HEK293 (cell line): ENCODE data around the gene KRT73.

Source experiments
- CTCF ChIA-PET: fragments of 350-600 bp; formaldehyde crosslinking; extraction: SDS; loops from one replicate; lab custom pipeline; 2021; ENCODE audit warnings: antibody characterized with exemption; lab: Yijun Ruan, JAX
- POLR2A ChIA-PET: fragments of 300-600 bp; formaldehyde crosslinking; extraction: SDS; loops from one replicate; lab custom pipeline; 2020; ENCODE audit warnings: antibody characterized with exemption, inconsistent platforms; lab: Yijun Ruan, JAX
- H3K27ac ChIP-seq: fragments of 200-500 bp; sonication (Bioruptor generic); 2 replicates; pipeline ENCODE4 v1.5.1; 2014; ENCODE audit warnings: low read depth, low read length, control low read depth, inconsistent platforms; ENCODE audit errors: extremely low read depth
- H3K36me3 ChIP-seq, 2 experiments: fragments of 200-500 bp in 1 of 2; sonication (Bioruptor generic) in 1 of 2; 1 replicate in 1 of 2; 2 replicates in 1 of 2; pipeline ENCODE4 v1.5.1; 2014 to 2017; ENCODE audit warnings: inconsistent platforms in 2 of 2, low read length in 2 of 2; ENCODE audit not compliant: control insufficient read depth in 2 of 2, insufficient read depth in 1 of 2
- H3K4me1 ChIP-seq: fragments of 200-500 bp; sonication (Bioruptor generic); 2 replicates; pipeline ENCODE4 v1.5.1; 2014; ENCODE audit warnings: mild to moderate bottlenecking, low read length, inconsistent platforms; ENCODE audit not compliant: control insufficient read depth, insufficient read depth
- H3K4me3 ChIP-seq: 2 replicates; pipeline ENCODE4 v1.5.1; 2011; ENCODE audit warnings: low read depth, mild to moderate bottlenecking, control low read depth, low read length, moderate library complexity
- H3K9me3 ChIP-seq: fragments of 200-500 bp; sonication (Bioruptor generic); 2 replicates; pipeline ENCODE4 v1.5.1; 2014; ENCODE audit warnings: low read depth, low read length, inconsistent platforms; ENCODE audit not compliant: control insufficient read depth, insufficient read depth
- MZF1 ChIP-seq: fragments of 450-650 bp; formaldehyde crosslinking; IDR thresholded peaks from 2 replicates; pipeline ENCODE4 v1.5.1; 2017; ENCODE audit warnings: missing biosample characterization, missing genetic modification characterization, borderline replicate concordance
- PRDM1 ChIP-seq: fragments of 450-650 bp; formaldehyde crosslinking; IDR thresholded peaks from 2 replicates; pipeline ENCODE4; 2016; ENCODE audit warnings: missing biosample characterization, missing genetic modification characterization
- ZBTB20 ChIP-seq: fragments of 450-650 bp; formaldehyde crosslinking; IDR thresholded peaks from 2 replicates; pipeline ENCODE4 v1.5.1; 2016; ENCODE audit warnings: missing biosample characterization, missing genetic modification characterization
- ZBTB6 ChIP-seq: fragments of 450-650 bp; formaldehyde crosslinking; IDR thresholded peaks from 2 replicates; pipeline ENCODE4 v1.5.1; 2017; ENCODE audit warnings: missing biosample characterization, missing genetic modification characterization
- ZBTB8A ChIP-seq: fragments of 450-650 bp; formaldehyde crosslinking; IDR thresholded peaks from 2 replicates; pipeline ENCODE4 v1.5.1; 2016; ENCODE audit warnings: missing biosample characterization, missing genetic modification characterization
- ZFP41 ChIP-seq: fragments of 450-650 bp; formaldehyde crosslinking; IDR thresholded peaks from 2 replicates; pipeline ENCODE4 v1.5.1; 2016; ENCODE audit warnings: missing biosample characterization, missing genetic modification characterization, borderline replicate concordance
- ZFP69B ChIP-seq: fragments of 450-650 bp; formaldehyde crosslinking; IDR thresholded peaks from 2 replicates; pipeline ENCODE4 v1.5.1; 2016; ENCODE audit warnings: missing biosample characterization, missing genetic modification characterization
- ZNF214 ChIP-seq: fragments of 450-650 bp; formaldehyde crosslinking; IDR thresholded peaks from 2 replicates; pipeline ENCODE4 v1.5.1; 2017; ENCODE audit warnings: missing biosample characterization, mild to moderate bottlenecking, missing genetic modification characterization, borderline replicate concordance
- ZNF311 ChIP-seq: fragments of 450-650 bp; formaldehyde crosslinking; IDR thresholded peaks from 2 replicates; pipeline ENCODE4 v1.5.1; 2017; ENCODE audit warnings: missing biosample characterization, missing genetic modification characterization, borderline replicate concordance
- ZNF335 ChIP-seq: fragments of 450-650 bp; formaldehyde crosslinking; conservative IDR thresholded peaks from 2 replicates; pipeline ENCODE4 v1.5.1; 2016; ENCODE audit warnings: missing biosample characterization, missing genetic modification characterization
- ZNF423 ChIP-seq: fragments of 450-650 bp; formaldehyde crosslinking; IDR thresholded peaks from 2 replicates; pipeline ENCODE4 v1.5.1; 2016; ENCODE audit warnings: missing biosample characterization, missing genetic modification characterization
- ZNF521 ChIP-seq: fragments of 450-650 bp; formaldehyde crosslinking; IDR thresholded peaks from 2 replicates; pipeline ENCODE4 v1.5.1; 2017; ENCODE audit warnings: missing biosample characterization, mild to moderate bottlenecking, missing genetic modification characterization
- ZNF549 ChIP-seq: fragments of 450-650 bp; IDR thresholded peaks from 2 replicates; pipeline ENCODE4 v1.5.1; 2018; ENCODE audit warnings: missing biosample characterization, missing genetic modification characterization, mild to moderate bottlenecking, inconsistent platforms, moderate library complexity
- ZNF654 ChIP-seq: fragments of 450-650 bp; formaldehyde crosslinking; IDR thresholded peaks from 2 replicates; pipeline ENCODE4 v1.5.1; 2016; ENCODE audit warnings: low read depth, missing biosample characterization, missing genetic modification characterization
- ZNF692 ChIP-seq: fragments of 450-650 bp; formaldehyde crosslinking; IDR thresholded peaks from 2 replicates; pipeline ENCODE4 v1.5.1; 2016; ENCODE audit warnings: missing biosample characterization, missing genetic modification characterization
- ZNF768 ChIP-seq: fragments of 450-650 bp; formaldehyde crosslinking; IDR thresholded peaks from 2 replicates; pipeline ENCODE4 v1.5.1; 2018; ENCODE audit warnings: missing biosample characterization, mild to moderate bottlenecking, missing genetic modification characterization
- ZSCAN16 ChIP-seq: fragments of 450-650 bp; formaldehyde crosslinking; IDR thresholded peaks from 2 replicates; pipeline ENCODE4 v1.5.1; 2016; ENCODE audit warnings: missing biosample characterization, missing genetic modification characterization
- TF ChIP-seq, protein P1 (sequence below): fragments of 450-650 bp; formaldehyde crosslinking; IDR thresholded peaks from 2 replicates; pipeline ENCODE4 v1.5.1; 2016; ENCODE audit warnings: missing biosample characterization, missing genetic modification characterization
- TF ChIP-seq, protein P2 (sequence below): fragments of 450-650 bp; formaldehyde crosslinking; IDR thresholded peaks from 2 replicates; pipeline ENCODE4 v1.5.1; 2016; ENCODE audit warnings: missing biosample characterization, missing genetic modification characterization, borderline replicate concordance

Gene KRT73

DNA sequence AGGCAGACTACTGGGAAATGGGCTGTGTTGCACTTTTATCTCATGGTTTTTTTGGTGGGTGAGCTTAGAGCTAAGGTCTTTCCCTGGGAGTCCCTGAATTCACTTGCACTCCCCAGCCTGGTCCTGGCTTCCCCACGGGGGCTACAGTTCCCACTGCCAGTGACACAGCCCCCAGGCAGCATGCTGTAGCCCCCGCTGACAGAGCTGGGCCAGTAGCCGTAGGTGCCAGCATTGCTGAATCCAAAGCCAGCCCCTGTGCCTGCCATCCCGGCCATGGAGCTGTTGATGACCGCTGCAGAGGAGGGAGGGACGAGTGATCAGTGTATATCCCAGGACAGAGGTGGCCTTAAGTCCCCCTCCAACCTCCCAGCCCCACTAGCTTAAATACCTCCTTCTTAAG is 10.2 kb downstream of the KRT73 start:
- TF ChIP-seq ZNF423 (tag by site-specific recombination) = no peak
- CTCF ChIA-PET = interaction anchor here (0.8 kb wide), 1 partner anchor 22 kb away, joined by 3 read pairs; no protein-coding TSS in a partner anchor
- no peak overlapping the region for H3K4me3 ChIP-seq
- POLR2A ChIA-PET = no interaction called here
- H3K27ac ChIP-seq = no peak overlapping the region
- H3K4me1 ChIP-seq = no peaks in the 10 kb centered on the region
- no peaks in the 10 kb centered on the region for H3K9me3 ChIP-seq
- no peaks in the 10 kb centered on the region for H3K36me3 ChIP-seq

DNA sequence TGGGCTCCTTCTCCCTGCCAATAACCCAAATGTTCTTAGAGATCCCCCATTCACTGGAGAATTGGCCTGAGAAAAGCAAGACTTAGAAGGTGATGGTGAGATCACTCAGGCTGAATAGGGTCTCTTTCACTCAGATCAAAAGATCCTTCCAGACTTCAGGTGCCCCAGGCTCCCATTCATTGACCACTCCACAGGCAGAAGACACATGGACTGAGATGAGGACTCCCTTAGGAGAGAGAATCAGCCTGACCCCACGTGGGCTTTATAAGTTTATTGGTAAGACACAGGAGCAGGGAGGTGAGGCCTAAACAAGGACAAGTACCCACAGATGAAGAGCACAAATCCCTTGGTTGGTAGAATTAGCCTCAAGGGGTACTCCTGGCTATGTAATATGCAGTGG is 11.0 kb downstream of the KRT73 start:
- no peak overlapping the region for H3K4me3 ChIP-seq
- no peak overlapping the region for H3K27ac ChIP-seq
- no peaks in the 10 kb centered on the region for H3K9me3 ChIP-seq
- ChIA-PET CTCF (no interaction called here), POLR2A (no interaction called here)
- no peaks in the 10 kb centered on the region for H3K4me1 ChIP-seq
- H3K36me3 ChIP-seq = no peaks in the 10 kb centered on the region
- TF ChIP-seq ZNF654 (tag by site-specific recombination) (no peak), ZNF311 (tag by site-specific recombination) (no peak), ZBTB20 (tag by site-specific recombination) (no peak), ZNF768 (no peak), ZFP69B (no peak), ZNF521 (tag by site-specific recombination) (no peak), ZFP41 (tag by site-specific recombination) (no peak), ZBTB8A (tag by site-specific recombination) (no peak), MZF1 (tag by site-specific recombination) (no peak), ZNF549 (tag by site-specific recombination) (no peak), ZNF692 (tag by site-specific recombination) (no peak), ZBTB6 (tag by site-specific recombination) (no peak), ZSCAN16 (tag by site-specific recombination) (no peak), PRDM1 (tag by site-specific recombination) (no peak), ZNF214 (tag by site-specific recombination) (no peak), ZNF335 (no peak)
- TF ChIP-seq, protein P1, sequence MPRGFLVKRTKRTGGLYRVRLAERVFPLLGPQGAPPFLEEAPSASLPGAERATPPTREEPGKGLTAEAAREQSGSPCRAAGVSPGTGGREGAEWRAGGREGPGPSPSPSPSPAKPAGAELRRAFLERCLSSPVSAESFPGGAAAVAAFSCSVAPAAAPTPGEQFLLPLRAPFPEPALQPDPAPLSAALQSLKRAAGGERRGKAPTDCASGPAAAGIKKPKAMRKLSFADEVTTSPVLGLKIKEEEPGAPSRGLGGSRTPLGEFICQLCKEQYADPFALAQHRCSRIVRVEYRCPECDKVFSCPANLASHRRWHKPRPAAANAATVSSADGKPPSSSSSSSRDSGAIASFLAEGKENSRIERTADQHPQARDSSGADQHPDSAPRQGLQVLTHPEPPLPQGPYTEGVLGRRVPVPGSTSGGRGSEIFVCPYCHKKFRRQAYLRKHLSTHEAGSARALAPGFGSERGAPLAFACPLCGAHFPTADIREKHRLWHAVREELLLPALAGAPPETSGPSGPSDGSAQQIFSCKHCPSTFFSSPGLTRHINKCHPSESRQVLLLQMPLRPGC (tag by site-specific recombination) = no peak
- TF ChIP-seq, protein P2, sequence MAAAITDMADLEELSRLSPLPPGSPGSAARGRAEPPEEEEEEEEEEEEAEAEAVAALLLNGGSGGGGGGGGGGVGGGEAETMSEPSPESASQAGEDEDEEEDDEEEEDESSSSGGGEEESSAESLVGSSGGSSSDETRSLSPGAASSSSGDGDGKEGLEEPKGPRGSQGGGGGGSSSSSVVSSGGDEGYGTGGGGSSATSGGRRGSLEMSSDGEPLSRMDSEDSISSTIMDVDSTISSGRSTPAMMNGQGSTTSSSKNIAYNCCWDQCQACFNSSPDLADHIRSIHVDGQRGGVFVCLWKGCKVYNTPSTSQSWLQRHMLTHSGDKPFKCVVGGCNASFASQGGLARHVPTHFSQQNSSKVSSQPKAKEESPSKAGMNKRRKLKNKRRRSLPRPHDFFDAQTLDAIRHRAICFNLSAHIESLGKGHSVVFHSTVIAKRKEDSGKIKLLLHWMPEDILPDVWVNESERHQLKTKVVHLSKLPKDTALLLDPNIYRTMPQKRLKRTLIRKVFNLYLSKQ = no peak
